KBM-7 (cell line): ENCODE measurements around the gene CACNA2D3.

Experiments
- DNase-seq: peaks from one replicate; pipeline ENCODE4 v3.0.0-alpha.2; 2015
- in situ Hi-C: fragments of 300-500 bp; cut with MboI; formaldehyde crosslinking; loops from 2 replicates; pipeline ENCODE4 v1.14.3; 2020; ENCODE audit warnings: low sequenced_read_pairs, low pct_unique_long_range_greater_than_20kb, mixed read lengths

CACNA2D3 gene

GRCh38 chr3:54530091-54530490, 407.7 kb downstream of the CACNA2D3 start:
- in situ Hi-C loops: no loop called here
- no peak for DNase-seq

GRCh38 chr3:54530944-54531343, 408.6 kb downstream of the CACNA2D3 start:
- in situ Hi-C loops: no loop called here
- no peak for DNase-seq

- no peak for DNase-seq
- in situ Hi-C loops: no loop called here
Observed at GRCh38 chr3:54531741-54532140, 409.4 kb downstream of the CACNA2D3 start.

- no peak for DNase-seq
- in situ Hi-C loops: no loop called here
Observed at GRCh38 chr3:54533856-54534255, 411.5 kb downstream of the CACNA2D3 start.

- DNase-seq: no peak
- in situ Hi-C loops: no loop called here
Observed at GRCh38 chr3:54535619-54536018, 413.3 kb downstream of the CACNA2D3 start.

- in situ Hi-C loops: no loop called here
- DNase-seq: no peak
Observed at GRCh38 chr3:54536450-54536849, 414.1 kb downstream of the CACNA2D3 start.

GRCh38 chr3:54537506-54537905, 415.2 kb downstream of the CACNA2D3 start:
- in situ Hi-C loops: no loop called here
- no peak for DNase-seq

GRCh38 chr3:54538346-54538745, 416.0 kb downstream of the CACNA2D3 start:
- no peak for DNase-seq
- in situ Hi-C loops: no loop called here

GRCh38 chr3:54541369-54541768, 419.0 kb downstream of the CACNA2D3 start:
- in situ Hi-C loops: no loop called here
- DNase-seq: no peak

GRCh38 chr3:54543446-54543845, 421.1 kb downstream of the CACNA2D3 start:
- in situ Hi-C loops: no loop called here
- no peak for DNase-seq

- in situ Hi-C loops: no loop called here
- DNase-seq: no peak
Observed at GRCh38 chr3:54547051-54547450, 424.7 kb downstream of the CACNA2D3 start.

GRCh38 chr3:54547846-54548245, 425.5 kb downstream of the CACNA2D3 start:
- in situ Hi-C loops: no loop called here
- no peak for DNase-seq

- in situ Hi-C loops: no loop called here
- DNase-seq: no peak
Observed at GRCh38 chr3:54549607-54550220, 427.4 kb downstream of the CACNA2D3 start.

- no peak for DNase-seq
Observed at GRCh38 chr3:54550221-54550977, 428.0 kb downstream of the CACNA2D3 start.

GRCh38 chr3:54556630-54557029, 434.3 kb downstream of the CACNA2D3 start:
- in situ Hi-C loops: no loop called here
- DNase-seq: no peak

More at GRCh38 chr3:54550221-54550977, 428.0 kb downstream of the CACNA2D3 start:
- in situ Hi-C loops: no loop called here

- no peak for DNase-seq
- in situ Hi-C loops: no loop called here
Observed at GRCh38 chr3:54557538-54558428, 435.4 kb downstream of the CACNA2D3 start.

GRCh38 chr3:54563501-54564200, 441.3 kb downstream of the CACNA2D3 start:
- no peak for DNase-seq
- in situ Hi-C loops: no loop called here

GRCh38 chr3:54564374-54564925, 442.1 kb downstream of the CACNA2D3 start:
- in situ Hi-C loops: no loop called here
- no peak for DNase-seq

- no peak for DNase-seq
- in situ Hi-C loops: no loop called here
Observed at GRCh38 chr3:54565956-54566355, 443.6 kb downstream of the CACNA2D3 start.
